Ishikawa (cell line): Measurements from ENCODE around the gene COX6B2.
"Not testable (repeated sequence)": the region's sequence is repeated elsewhere in the genome, so short reads cannot be mapped to it uniquely, and the experiment has no call there.

Experiments used
- CEBPB ChIP-seq: IDR thresholded peaks from 2 replicates; pipeline ENCODE4 v1.6.1; 2012
- CREB1 ChIP-seq: IDR thresholded peaks from 2 replicates; pipeline ENCODE4 v1.6.1; 2012; ENCODE audit warnings: low read depth
- EGR1 ChIP-seq: IDR thresholded peaks from 2 replicates; pipeline ENCODE4 v1.6.1; 2012
- EP300 ChIP-seq: IDR thresholded peaks from 2 replicates; pipeline ENCODE4 v1.6.1; 2012; ENCODE audit warnings: borderline replicate concordance
- FOXM1 ChIP-seq: IDR thresholded peaks from 2 replicates; pipeline ENCODE4 v1.6.1; 2012; ENCODE audit warnings: low read depth, borderline replicate concordance
- MAX ChIP-seq: IDR thresholded peaks from 2 replicates; pipeline ENCODE4 v1.6.1; 2012
- RAD21 ChIP-seq: IDR thresholded peaks from 2 replicates; pipeline ENCODE4 v1.6.1; 2012; ENCODE audit warnings: low read depth
- REST ChIP-seq: IDR thresholded peaks from 2 replicates; pipeline ENCODE4 v1.6.1; 2012; ENCODE audit warnings: low read depth, mild to moderate bottlenecking
- TAF1 ChIP-seq: IDR thresholded peaks from 2 replicates; pipeline ENCODE4 v1.6.1; 2012; ENCODE audit warnings: low read depth, mild to moderate bottlenecking
- TCF12 ChIP-seq: IDR thresholded peaks from 2 replicates; pipeline ENCODE4 v1.6.1; 2012; ENCODE audit warnings: low read depth
- TEAD4 ChIP-seq: IDR thresholded peaks from 2 replicates; pipeline ENCODE4 v1.6.1; 2012
- USF1 ChIP-seq: IDR thresholded peaks from 2 replicates; pipeline ENCODE4 v1.6.1; 2012
- YY1 ChIP-seq: IDR thresholded peaks from 2 replicates; pipeline ENCODE4 v1.6.1; 2012; ENCODE audit warnings: low read depth

- not testable (repeated sequence) for TF ChIP-seq MAX, REST, TEAD4, YY1, RAD21, EP300, TAF1, CEBPB, TCF12, USF1, FOXM1, EGR1
- TF ChIP-seq CREB1, result peak; percentile 69
Observed at GRCh38 chr19:55328774-55329318, 25.7 kb downstream of the COX6B2 start.
